Subcutaneous adipose tissue (tissue), 4 donors: ENCODE results near the gene DCK. TPM values are rescaled to one million over a fixed set of nuclear protein-coding genes. Genes with fewer than 3 reads are reported as not detected.

Source experiments
- CTCF ChIP-seq: fragments of 450-650 bp; IDR thresholded peaks from one replicate; pipeline ENCODE4 v1.5.1; 2016; ENCODE audit warnings: low read depth, mild to moderate bottlenecking, control low read depth, antibody characterized with exemption, moderate library complexity
- total RNA-seq, 4 donors: library from RNA; depleted of rRNA; stranded (reverse); fragments of >200 nt; gene quantifications; one replicate each; pipeline ENCODE4 v1.1.0, GENCODE V29; 2016

DCK gene
- total RNA-seq, 4 donors from 2014 or later: 14.5 to 32.0 (median 25.2) TPM

- no peak for TF ChIP-seq CTCF
Measured at GRCh38 chr4:70956549-70957210, 36.8 kb upstream of the DCK start.

- no peak for TF ChIP-seq CTCF
Measured at GRCh38 chr4:70958681-70959080, 34.8 kb upstream of the DCK start.

- no peak for TF ChIP-seq CTCF
Measured at GRCh38 chr4:70969076-70969475, 24.4 kb upstream of the DCK start.

GRCh38 chr4:70976252-70976651 lies 17.2 kb upstream of the DCK start:
- no peak for TF ChIP-seq CTCF

- no peak for TF ChIP-seq CTCF
Measured at GRCh38 chr4:70979445-70980008, 13.9 kb upstream of the DCK start.

GRCh38 chr4:70980196-70980595 lies 13.3 kb upstream of the DCK start:
- TF ChIP-seq CTCF: no peak

- TF ChIP-seq CTCF: no peak
Measured at GRCh38 chr4:70984106-70984505, 9.3 kb upstream of the DCK start.
